ENCODE results near the gene TWIST2.

Gene TWIST2

DNA sequence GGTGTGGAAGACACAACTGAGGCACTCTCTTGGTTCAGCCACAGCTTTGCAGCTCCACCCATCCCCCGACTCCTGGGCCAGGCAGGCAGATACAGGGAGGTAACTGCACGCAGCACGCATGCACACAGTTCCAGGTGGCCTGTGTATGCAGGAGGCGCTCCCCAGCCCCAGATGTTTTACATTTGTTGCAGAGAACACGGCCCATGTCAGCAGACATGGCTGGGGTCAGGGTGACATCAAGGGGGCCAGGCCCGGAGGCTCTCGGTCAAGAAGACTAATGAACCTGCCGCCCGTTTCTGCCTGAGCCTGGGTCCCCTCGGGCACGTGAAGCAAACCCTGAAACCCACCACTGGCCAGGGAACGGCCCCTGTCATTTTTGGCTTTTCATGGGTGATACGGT, 57.3 kb downstream of the TWIST2 start:
- no peak for DNase-seq (ENCODE audit: low read depth in 2 of 2)

DNA sequence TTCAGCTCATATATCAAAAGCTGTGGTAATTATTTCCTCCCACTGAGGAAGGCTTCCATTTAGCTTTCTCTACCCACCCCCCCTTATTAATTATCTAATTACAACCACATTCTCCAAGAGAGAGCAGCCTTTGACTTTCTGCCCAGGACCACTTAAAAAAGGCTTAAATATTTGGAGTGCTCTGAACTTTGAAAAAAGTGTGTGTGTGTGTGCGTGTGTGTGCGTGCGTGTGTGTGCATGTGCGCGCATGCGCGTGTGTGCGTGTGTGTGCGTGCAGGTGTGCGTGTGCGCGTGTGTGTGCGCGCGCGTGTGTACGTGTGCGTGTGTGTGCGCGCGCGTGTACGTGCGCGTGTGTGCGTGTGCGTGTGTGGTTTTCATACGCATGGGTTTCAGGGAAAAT, 57.8 kb downstream of the TWIST2 start:
- DNase-seq (ENCODE audit: low read depth in 2 of 2) = no peak

DNA sequence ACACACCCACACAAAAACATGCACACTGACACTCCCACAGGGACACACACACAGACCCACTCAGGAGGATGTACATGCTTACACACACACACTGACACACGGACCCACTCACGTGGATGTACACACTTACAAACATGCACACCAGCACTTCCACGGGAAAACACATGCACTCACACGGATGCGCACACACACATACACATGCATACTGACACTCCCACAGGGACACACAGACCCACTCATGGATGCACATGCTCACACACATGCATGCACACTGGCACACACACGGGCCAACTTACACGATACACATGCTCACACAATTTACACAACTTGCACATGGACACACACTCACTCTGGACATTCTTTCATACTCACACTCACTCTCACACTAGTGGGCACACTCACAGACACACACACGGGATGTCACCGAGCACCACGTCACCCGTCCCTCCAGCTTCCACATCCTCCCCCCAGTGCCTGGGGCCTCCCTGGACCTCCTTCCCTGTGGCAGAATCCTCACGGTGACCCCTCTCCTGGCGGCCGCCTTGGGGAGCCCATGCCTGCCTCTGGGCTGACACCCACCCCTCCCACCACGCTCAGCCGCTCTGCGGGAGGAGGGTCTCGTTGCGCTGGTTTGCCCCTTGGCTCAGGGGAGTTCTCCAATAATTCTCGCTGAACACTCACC, 58.5 kb downstream of the TWIST2 start:
- no peak for DNase-seq (ENCODE audit: low read depth in 2 of 2)

DNA sequence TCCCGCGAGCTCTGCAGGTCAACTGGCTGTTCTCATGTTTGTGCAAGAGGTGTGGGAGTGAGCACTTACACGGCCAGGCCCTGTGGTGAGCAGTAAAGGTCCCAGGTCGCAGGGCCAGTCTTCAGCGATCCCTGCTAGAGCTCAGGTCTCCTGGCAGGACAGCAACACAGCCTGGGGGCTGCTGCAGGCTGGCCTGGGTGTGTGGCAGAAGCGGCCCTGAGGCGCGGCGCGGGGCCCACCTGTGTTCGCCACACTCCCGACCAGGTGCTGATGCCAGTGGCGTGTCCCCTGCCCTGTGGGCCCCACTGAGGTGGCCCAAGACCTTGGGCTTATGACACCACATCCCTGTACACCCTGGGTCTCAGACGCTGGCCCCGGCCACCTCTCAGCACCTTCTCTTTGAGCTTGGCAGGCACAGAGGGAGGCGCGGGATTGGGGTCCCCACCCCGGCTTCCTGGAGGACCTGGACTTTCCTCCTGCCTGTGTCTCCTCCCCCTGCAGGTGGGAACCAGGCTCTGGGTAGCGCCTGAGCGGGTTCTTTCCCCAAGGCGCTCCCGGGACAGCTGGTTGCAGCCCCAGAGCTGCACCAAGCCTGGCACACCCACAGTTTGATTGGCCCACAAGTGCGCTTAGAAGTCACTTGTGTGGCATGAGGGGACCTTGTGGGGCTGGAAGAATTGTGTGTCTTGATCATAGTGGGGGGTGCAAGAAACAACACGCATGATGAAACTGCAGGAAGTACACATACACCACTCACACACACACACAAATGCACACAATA, 59.2 kb downstream of the TWIST2 start:
- no peak for DNase-seq (ENCODE audit: low read depth in 2 of 2)

DNA sequence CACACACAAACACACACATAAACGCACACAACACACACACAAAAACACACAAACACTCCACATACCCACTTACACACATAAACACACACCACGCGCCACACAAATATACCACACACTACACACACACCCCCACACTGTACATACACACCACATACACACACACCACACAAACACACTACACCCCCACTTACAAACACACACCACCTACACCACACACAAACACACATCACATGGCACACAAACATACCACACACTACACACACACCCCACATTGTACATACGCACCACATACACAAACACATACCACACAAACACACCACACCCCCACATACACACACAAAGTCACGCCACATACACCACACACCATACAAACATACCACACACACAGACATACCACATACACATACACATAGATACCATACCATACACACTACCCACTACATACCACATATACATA, 59.9 kb downstream of the TWIST2 start:
- no peak for DNase-seq (ENCODE audit: low read depth in 2 of 2)

DNA sequence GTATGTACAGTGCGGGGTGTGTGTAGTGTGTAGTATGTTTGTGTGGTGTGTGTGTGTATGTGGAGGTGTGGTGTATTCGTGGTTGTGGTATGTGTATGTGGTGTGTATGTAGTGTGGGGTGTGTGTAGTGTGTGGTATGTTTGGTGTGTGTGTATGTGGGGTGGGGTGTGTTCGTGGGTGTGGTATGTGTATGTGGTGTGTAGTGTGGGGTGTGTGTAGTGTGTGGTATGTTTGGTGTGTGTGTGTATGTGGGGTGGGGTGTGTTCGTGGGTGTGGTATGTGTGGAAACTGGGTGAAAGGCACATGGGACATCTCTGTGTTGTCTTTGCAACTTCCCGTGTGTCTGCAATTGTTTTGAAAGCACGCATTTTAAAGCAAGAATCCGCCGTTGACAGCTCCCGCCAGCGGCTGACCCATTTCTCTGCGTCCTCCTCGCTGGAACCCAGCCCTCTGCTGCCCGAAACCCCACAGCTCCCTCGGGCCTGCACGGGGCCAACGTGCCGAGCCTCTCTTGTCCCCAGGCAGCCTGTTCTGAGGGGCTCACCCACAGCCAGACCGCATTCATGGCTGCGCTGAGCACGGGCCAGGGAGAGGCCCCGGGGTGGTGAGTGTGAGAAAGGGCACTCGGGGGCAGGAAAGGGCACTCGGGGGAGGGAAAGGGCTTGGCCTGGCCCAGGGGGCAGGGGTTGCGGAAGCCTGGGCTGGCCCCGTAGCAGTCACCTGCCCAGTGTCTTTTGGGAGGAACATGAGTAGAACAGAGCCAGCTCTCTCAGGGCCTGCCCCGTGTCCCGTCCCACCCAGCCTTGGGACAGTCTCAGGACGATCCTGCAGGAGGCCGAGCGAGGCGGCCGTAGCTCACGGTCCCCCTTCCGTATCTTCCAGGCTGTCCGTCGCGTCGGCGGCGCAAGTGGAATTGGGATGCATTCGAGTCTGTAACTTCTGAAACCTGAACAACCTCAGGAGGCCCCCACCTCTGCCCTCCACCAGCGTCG, 61.4 kb downstream of the TWIST2 start:
- DNase-seq (ENCODE audit: low read depth in 2 of 2) = no peak

DNA sequence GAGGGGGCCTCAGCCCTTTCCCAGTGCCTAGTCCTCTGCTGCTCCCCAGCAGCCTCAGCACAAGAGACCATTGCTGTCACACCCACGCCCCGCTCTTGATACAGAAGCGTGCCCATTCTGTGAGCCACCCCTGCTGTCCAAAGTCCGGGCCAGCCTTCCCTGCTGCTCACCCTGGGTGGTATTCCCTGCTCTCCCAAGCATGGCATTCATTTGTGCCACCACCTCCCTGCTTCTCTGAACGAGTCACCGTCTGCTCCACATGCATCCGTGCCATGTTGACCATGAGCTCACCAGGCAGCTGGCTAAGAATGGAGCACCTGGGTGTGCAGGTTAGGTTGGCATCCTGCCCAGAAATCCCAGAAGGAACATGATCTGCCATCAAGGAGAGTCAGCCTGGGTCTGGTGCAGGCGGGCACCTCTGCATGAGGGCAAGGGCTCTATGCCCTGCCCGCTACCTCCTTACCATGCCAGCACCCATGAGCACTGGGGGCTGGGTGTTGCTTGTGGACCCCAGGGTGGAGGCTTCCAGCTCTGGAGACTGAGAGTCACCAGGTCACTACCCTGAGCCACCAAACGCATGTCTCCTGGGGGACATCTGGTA, 63.0 kb downstream of the TWIST2 start:
- DNase-seq (ENCODE audit: low read depth in 2 of 2) = no peak

DNA sequence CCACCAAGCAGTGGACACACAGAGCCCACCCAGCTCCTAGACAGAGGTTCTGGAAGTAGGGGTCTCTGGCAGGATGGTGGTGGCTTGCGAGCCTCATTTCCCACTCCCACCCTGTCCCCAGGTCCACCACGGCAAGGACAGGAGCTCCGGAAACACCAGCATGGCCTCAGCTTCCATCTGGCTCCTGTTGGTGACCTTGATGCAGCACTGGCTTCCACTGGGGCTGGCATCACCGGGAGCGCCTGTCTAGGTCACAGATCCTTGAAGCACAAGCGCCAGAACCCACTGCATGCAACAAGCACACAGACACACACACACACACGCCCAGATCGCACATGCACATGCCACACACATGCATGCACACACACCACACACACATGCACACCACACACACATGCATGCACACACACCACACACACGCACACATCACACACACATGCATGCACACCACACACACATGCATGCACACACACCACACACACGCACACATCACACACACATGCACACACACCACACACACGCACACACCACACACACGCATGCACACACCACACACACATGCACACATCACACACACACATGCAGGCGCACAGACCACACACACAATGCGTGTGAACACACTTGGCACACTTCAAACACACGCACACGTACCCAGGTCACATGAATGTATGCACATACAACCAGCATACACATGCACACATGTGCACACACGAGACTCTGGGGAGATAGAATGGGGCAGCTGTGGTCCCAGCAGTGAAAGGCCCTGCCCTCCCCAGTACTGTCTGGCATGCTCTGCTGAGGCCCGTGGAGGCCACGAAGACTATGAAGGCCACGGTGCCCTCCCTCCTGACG, 63.7 kb downstream of the TWIST2 start:
- no peak for DNase-seq (ENCODE audit: low read depth in 2 of 2)

DNA sequence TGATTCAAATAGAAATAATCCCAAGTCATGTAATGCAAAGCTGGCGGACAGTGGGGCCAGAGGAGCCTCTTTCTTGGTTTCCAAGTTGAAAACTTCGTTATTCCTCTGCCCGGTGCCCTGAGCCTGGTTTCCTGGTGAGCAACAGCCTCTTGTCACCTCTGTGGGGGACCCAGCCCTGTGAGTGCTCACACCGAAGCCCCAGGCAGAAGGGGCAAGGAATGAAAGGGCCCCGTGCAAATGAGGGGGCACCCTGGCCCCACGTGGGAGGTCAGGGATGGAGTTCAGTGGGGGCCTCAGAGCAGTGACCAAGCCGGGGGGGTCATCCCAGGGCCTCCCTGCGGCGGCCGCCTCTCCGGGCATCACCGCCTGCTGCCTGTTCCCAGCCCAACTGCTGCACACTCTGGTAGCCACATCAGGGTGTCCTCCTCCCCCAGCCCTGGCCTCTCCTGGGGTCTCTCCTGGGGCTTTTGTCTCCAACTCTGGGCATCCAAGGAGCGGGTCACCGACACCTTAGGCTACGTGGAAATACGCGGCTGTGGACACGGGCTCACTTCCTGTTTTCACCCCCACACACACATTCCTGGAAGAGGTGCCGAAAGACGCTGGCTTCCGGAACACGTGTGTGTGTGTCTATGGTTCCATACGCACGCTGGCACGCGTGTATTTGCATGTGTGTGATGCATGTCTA, 64.5 kb downstream of the TWIST2 start:
- no peak for DNase-seq (ENCODE audit: low read depth in 2 of 2)

DNA sequence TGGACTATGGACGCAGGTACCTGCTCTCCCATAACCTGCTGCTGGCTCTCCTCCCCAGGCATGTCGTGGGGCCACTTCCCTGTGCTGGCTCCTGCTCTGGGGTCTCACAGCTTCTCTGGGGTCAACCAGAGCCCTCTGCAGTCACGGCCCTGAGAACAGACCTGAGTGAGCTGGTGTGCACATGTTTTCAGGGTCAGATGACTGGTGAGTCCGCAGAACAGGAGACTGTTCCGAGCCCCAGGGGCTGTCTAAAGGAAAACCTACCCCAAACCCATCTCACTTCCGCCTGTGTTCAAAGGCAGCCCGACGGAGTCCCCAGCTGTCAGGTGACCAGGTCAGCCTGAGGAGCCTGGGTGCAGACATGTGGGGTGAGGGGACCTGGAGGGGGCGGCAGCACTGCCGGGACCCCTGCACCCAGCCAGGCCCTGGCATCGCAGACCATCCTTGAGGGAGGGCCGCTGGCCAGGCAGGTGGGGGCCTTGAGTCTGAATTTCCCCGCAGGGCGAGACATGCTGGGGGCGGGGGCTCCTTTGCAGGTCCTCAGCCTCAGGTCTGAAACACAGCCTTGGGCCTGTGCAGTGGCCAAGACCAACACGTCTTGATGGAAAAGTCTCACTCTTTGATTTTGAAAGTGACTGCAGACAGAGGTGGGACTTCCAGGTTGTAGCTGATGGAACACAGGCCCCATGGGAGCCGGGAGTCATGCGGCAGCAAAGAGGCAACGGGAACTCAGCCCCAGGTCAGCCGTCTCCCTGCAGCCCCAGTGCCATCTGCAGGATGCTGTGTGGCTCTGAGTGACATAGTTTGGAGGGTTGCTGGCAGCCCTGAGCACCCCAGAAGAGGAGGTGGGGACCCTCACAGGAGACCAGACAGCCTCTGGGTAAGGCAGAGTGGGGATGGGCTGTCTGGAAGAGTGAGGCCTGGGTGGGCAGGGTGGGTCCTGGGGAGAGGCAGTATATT, 65.3 kb downstream of the TWIST2 start:
- no peak for DNase-seq (ENCODE audit: low read depth in 2 of 2)

DNA sequence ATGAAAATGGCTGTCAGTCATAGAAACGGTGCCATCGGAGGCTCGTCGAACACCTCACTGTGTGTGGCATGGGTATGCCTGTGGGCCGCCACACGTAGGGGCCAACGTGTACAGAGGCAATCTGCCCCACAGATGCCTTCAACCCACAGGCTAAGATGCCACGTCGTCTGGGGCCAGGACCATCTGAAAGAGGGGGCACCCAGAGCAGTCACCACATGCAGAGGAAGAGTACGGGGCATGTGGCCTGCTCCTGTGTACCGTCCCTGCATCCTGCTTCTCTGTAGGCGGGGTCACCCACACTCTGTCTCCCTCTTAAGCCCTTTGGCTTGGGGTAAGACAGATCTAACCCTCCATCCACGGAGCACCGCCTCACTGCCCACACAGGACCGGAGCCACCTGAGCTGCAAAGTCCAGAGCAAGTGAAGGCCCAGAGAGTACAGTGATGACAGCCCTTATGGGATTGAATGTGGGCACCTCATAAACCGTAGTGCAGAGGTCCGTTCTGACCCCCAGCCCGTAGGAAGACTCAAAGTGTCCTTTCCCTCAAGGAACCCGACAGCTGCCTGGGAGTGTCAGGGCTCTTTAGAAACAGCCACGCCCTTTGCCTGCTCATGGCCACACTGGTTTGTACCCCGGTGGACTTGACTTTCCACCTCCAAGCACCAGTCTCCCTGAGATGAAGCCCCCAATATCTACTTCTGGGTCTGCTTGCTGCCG, 66.2 kb downstream of the TWIST2 start:
- no peak for DNase-seq (ENCODE audit: low read depth in 2 of 2)

DNA sequence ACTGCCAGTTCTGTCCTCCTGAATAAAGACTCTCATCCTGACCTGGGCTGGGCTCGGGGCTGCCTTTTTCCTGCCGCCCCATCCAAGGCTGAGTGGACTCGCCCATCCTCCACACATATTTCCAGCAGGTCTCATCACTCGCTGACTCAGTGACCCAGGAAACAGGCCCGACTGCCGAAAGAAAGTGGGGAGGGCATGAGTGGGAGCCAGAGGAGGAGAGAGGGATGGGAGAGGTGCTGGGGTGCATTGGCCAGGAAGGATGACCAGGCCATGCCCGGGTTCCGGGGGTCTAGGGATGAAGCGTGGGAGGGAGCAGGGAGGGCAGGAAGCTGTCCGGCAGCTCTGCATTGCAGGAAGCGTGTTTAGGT, 66.7 kb downstream of the TWIST2 start:
- no peak for DNase-seq (ENCODE audit: low read depth in 2 of 2)

DNA sequence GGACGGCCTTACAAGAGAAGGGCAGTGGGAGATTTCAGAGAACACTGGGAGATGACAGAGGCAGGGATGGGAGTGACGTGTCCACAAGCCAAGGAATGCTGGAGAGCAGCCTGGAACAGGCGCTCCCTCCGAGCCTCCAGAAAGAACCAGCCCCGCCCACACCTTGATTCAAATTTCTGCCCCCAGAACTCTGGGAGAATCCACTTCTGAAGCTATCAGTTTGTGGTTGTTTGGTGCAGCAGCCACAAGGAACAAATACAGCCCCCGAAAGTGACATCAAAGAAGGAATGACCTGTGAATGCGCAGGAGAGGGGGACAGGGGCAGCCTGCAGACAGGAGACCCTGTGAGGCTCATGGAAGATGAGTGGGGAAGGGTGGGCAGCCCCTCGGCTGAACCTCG, 67.3 kb downstream of the TWIST2 start:
- no peak for DNase-seq (ENCODE audit: low read depth in 2 of 2)

DNA sequence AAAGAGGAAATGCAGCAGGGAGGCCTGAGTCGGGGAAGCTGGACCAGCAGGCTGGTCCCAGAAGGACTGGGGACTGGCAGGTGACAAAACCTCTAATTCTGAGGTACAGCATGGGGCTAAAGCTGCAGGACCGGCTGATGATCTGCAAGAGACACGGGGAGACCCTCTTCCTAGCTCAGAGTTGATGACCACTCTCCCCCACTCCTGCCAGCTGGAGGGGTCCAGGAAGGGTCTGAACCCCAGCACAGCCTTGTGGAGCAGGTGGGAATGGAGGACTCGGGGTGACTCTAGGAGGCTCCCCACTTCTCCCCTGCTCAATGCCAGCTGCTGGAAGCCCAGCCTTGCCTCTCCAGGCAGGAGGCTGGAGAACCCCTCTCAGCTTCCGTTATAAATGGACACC, 67.7 kb downstream of the TWIST2 start:
- DNase-seq (ENCODE audit: low read depth in 2 of 2) = no peak

DNA sequence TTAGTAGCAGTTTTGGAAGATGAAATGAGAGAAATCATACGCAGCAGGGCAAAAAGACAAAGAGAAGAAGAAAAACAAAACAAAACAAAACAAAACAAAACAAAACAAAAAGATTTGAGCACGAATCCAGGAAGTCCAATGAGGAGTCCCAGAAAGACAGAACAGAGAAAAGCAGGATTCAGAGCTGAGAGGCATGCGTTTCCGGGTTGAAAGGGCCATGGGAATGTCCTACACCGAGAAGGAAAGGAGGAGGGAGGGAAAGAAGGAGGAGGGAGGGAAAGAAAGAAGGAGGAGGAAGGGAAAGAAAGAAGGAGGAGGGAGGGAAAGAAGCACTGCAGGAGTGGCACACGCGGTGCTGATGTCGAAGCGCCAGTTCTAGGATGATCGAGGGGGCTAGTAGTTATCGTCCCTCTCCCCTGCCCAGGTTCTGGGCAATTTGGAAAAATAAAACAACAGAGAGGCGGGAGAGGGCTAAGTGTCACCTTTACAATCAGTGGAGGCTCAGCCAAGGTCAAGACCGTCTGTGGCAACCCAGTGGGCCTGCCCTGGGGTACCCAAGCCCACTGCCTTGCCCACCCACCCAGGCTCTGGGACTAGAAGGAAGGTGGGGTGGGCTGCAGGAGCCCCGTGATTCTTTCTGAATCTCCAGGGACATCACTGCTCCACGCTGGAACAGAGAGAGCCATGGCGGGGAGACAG, 68.4 kb downstream of the TWIST2 start:
- no peak for DNase-seq (ENCODE audit: low read depth in 2 of 2)

DNA sequence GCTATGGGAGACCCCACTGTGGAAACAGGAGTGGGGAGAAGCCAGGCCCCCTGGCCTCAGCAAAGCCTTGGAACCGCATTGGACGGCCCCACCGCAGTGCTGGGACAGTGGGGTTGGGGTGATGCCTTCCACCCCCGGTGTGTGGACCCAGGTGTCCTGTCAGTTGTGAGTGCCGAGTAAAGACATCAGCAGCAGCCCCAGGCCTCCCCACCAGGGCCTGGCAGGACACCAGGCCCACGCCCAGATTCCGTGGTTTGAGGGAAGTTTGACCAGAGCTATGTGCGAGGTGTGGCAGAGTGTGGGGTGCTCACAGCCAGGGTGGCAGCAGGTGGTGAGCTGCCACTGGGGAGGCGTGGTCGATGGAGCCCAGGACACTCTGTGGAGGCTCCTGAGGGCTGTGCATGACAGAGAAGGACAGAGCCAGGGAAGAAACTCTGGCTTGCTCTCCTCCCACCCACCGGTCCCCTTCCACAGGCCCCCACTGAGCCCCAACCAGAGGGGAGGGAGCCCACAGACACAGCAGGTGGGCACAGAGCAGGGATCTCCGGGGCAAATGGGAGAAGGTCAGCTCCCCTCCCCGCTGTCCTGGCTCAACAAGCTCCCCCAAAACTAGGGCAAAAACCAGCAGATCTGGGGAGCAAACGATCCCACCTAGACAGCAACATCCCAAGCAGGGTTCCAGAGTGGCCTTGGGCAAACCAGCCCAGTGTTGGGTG, 69.1 kb downstream of the TWIST2 start:
- DNase-seq (ENCODE audit: low read depth in 2 of 2) = no peak

DNA sequence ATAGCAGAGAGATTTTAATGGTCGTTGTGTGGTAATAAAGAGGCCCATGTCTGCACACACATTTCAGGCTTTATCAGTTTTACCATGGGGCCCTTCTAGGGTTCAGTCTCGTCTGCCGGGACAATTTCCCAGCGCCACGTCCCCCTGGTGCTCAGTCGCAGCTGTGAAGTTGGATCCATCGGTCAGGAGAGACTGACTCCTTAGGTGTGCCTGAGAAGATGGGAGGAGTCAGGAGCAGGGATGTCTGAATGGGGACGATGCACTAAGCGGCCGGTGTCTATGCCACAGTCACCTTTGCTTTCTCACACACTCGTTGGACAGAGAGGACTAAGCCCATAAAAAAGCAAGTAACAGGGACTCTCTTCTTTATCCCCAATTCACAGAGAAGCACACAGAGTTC, 71.4 kb downstream of the TWIST2 start:
- DNase-seq (ENCODE audit: low read depth in 2 of 2) = no peak
